ENCODE data around the gene AFF2. TPM values are rescaled to one million over a fixed set of nuclear protein-coding genes. Genes with fewer than 3 reads are reported as not detected.

Gene AFF2
- total and polyA plus RNA-seq, 4 experiments from 2014 or later: 0.03 to 1.0 (median 0.90) TPM; not detected in 1

DNA sequence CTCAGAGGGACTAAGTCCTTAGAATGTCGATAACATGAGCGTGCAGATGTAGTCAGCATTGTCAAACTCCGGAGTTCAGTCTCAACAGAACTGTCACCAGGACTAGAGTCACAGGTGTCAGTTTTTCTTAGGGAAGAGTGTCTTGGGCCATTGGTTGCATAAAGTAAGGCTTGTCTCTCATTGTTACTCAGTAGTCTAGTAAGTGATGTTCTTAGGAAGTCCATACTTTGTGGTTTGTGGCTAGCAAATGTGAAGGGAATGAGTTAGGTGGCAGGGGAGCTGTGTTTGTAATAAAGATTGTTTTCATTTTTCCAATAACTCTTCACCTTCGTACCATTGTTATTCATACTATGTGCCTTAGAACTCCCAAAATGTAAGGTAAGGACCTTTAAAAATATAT is 119.6 kb downstream of the AFF2 start:
- ChIA-PET POLR2A (ENCODE audit: partially characterized antibody) (no interaction called here), CTCF (ENCODE audit: partially characterized antibody) (no interaction called here)
- no peak overlapping the region for H3K4me3 ChIP-seq (ENCODE audit: low read length in 2 of 2)
- no peak for DNase-seq
- no peaks in the 10 kb centered on the region for H3K4me1 ChIP-seq (ENCODE audit: insufficient read depth, low read length)
- no peaks in the 10 kb centered on the region for H3K36me3 Mint-ChIP-seq
- H3K27me3 ChIP-seq (ENCODE audit: insufficient read depth, low read length): no peaks in the 10 kb centered on the region
- no peaks in the 10 kb centered on the region for H3K4me1 Mint-ChIP-seq
- intact Hi-C loops (cut with micrococcal nuclease): no loop called here
- H3K4me3 Mint-ChIP-seq: no peak overlapping the region
- no peak overlapping the region for H3K27ac Mint-ChIP-seq
- H3K9me3 Mint-ChIP-seq: peaks cover 0 to 2% (median 0%) of the 10 kb centered on the region in 8 donors
- H3K27ac ChIP-seq (ENCODE audit: low read depth, low read length): no peak overlapping the region
- H3K36me3 ChIP-seq (ENCODE audit: insufficient read depth, low read length): no peaks in the 10 kb centered on the region
- H3K9me3 ChIP-seq (ENCODE audit: control insufficient read depth in 1 of 2, low read length in 2 of 2): no peaks in the 10 kb centered on the region
- H3K27me3 Mint-ChIP-seq: no peaks in the 10 kb centered on the region

DNA sequence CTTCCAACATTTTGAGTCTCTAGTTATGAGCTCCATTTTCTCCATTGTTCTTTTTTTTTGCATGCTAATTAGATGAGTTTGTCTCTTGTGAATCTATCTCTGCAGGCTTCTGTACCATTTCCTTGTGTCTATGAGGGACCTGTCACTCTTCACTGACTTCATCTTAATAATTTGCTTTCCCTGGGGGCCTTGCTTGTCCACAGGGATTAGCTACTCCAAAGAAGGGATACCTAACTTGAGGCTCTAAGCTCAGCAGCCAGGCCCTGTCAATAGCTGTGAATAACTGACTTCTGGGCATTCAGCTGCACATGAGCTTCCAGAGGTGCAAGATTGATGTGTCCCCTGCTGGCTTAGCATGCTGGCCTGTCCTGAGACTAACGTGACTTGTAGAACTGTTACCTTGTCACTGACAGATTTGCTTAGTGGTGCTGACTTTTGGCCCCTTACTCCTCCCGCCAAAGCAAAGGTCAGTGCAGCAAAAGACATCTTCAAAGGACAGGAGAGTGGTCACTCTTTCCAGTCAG is 124.6 kb downstream of the AFF2 start:
- POLR2A ChIA-PET (ENCODE audit: partially characterized antibody): no interaction called here
- Histone ChIP-seq H3K4me1 (ENCODE audit: insufficient read depth, low read length) (no peaks in the 10 kb centered on the region), H3K27me3 (ENCODE audit: insufficient read depth, low read length) (no peaks in the 10 kb centered on the region), H3K9me3 (ENCODE audit: control insufficient read depth in 1 of 2, low read length in 2 of 2) (no peaks in the 10 kb centered on the region), H3K4me3 (ENCODE audit: low read length in 2 of 2) (no peak overlapping the region), H3K27ac (ENCODE audit: low read depth, low read length) (no peak overlapping the region), H3K36me3 (ENCODE audit: insufficient read depth, low read length) (no peaks in the 10 kb centered on the region)
- no peak for DNase-seq
- H3K4me3 Mint-ChIP-seq: no peak overlapping the region
- no peak overlapping the region for H3K27ac Mint-ChIP-seq
- H3K36me3 Mint-ChIP-seq: no peaks in the 10 kb centered on the region
- H3K27me3 Mint-ChIP-seq: no peaks in the 10 kb centered on the region
- H3K4me1 Mint-ChIP-seq: no peaks in the 10 kb centered on the region
- intact Hi-C loops (cut with micrococcal nuclease): no loop called here
- CTCF ChIA-PET (ENCODE audit: partially characterized antibody): no interaction called here
- H3K9me3 Mint-ChIP-seq: peaks cover 0 to 2% (median 0%) of the 10 kb centered on the region in 8 donors

DNA sequence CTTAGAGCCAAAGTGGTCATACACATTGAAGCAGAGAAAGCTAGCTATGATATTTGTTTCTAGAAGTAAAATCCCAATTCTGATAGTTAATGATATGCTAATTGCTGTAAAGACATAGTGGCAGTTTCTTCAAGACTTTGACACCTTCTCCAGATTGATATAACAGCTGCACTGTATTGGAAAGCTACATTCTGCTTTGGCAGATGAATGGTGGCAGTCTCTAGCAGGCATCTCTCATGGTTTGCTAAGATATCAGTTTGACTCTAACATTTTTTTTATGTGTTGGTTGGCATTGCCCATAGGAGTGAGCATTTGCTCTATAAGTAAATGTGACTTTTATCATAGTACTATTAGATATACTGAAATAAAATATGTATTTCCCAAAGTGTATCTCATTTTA is 128.2 kb downstream of the AFF2 start:
- H3K4me1 ChIP-seq (ENCODE audit: insufficient read depth, low read length): no peaks in the 10 kb centered on the region
- H3K36me3 ChIP-seq (ENCODE audit: insufficient read depth, low read length): no peaks in the 10 kb centered on the region
- CTCF ChIA-PET (ENCODE audit: partially characterized antibody): no interaction called here
- Mint-ChIP-seq H3K9me3 (no peaks in the 10 kb centered on the region), H3K36me3 (no peaks in the 10 kb centered on the region), H3K4me1 (no peaks in the 10 kb centered on the region), H3K4me3 (no peak overlapping the region), H3K27ac (no peak overlapping the region), H3K27me3 (no peaks in the 10 kb centered on the region)
- POLR2A ChIA-PET (ENCODE audit: partially characterized antibody): no interaction called here
- no peaks in the 10 kb centered on the region for H3K9me3 ChIP-seq (ENCODE audit: control insufficient read depth in 1 of 2, low read length in 2 of 2)
- no peak overlapping the region for H3K4me3 ChIP-seq (ENCODE audit: low read length in 2 of 2)
- H3K27me3 ChIP-seq (ENCODE audit: insufficient read depth, low read length): no peaks in the 10 kb centered on the region
- intact Hi-C loops (cut with micrococcal nuclease): no loop called here
- DNase-seq: no peak
- H3K27ac ChIP-seq (ENCODE audit: low read depth, low read length): no peak overlapping the region

DNA sequence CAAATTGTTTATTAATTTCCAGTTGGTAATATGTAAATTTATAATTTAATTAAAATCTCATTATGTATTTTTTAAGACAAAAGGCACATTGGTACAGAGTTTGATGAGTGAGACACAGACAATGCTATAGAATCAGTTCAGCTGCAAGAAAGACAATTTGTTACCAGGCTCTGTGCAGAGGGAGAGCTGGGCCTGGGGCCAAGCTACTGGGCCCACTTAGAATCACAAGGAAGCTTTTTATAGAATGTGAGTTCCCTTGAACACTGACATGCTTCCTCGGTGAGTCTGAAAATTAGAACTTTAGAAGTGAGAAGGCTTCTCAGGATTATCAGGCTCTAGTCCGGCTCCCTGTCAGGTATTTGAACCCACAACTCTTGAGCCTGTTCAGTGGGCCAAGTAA is 129.0 kb downstream of the AFF2 start:
- Mint-ChIP-seq H3K4me3 (no peak overlapping the region), H3K27me3 (no peaks in the 10 kb centered on the region), H3K4me1 (no peaks in the 10 kb centered on the region), H3K27ac (no peak overlapping the region), H3K36me3 (no peaks in the 10 kb centered on the region), H3K9me3 (no peaks in the 10 kb centered on the region)
- H3K9me3 ChIP-seq (ENCODE audit: control insufficient read depth in 1 of 2, low read length in 2 of 2): no peaks in the 10 kb centered on the region
- no peaks in the 10 kb centered on the region for H3K27me3 ChIP-seq (ENCODE audit: insufficient read depth, low read length)
- H3K4me1 ChIP-seq (ENCODE audit: insufficient read depth, low read length): no peaks in the 10 kb centered on the region
- H3K27ac ChIP-seq (ENCODE audit: low read depth, low read length): no peak overlapping the region
- DNase-seq: peak in 1 of 5 donors; percentile 14
- intact Hi-C loops (cut with micrococcal nuclease): no loop called here
- ChIA-PET POLR2A (ENCODE audit: partially characterized antibody) (no interaction called here), CTCF (ENCODE audit: partially characterized antibody) (no interaction called here)
- no peak overlapping the region for H3K4me3 ChIP-seq (ENCODE audit: low read length in 2 of 2)
- no peaks in the 10 kb centered on the region for H3K36me3 ChIP-seq (ENCODE audit: insufficient read depth, low read length)

DNA sequence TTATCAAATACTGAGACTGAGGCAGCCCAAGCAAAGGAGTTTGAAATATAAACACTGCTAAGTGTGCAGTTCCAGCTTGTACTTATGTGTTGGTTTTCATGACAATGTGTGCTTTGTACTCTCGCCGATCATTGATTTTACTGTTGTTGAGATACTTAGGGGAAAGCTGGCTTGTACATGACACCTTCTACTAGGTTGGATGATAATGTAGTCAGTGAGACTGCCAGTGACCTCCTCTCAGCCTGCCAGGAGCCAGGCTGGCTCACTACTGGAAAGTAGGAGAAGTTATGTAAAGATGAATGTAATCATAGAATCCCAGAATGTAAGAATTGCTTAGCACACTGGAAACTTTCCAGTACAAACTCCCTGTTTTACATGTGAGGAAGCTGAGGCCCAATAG is 132.0 kb downstream of the AFF2 start:
- H3K36me3 Mint-ChIP-seq: no peaks in the 10 kb centered on the region
- H3K27me3 Mint-ChIP-seq: no peaks in the 10 kb centered on the region
- ChIA-PET CTCF (ENCODE audit: partially characterized antibody) (no interaction called here), POLR2A (ENCODE audit: partially characterized antibody) (no interaction called here)
- H3K9me3 ChIP-seq (ENCODE audit: control insufficient read depth in 1 of 2, low read length in 2 of 2): no peaks in the 10 kb centered on the region
- no peak overlapping the region for H3K27ac ChIP-seq (ENCODE audit: low read depth, low read length)
- no peaks in the 10 kb centered on the region for H3K27me3 ChIP-seq (ENCODE audit: insufficient read depth, low read length)
- no peak overlapping the region for H3K27ac Mint-ChIP-seq
- no peaks in the 10 kb centered on the region for H3K36me3 ChIP-seq (ENCODE audit: insufficient read depth, low read length)
- no peak for DNase-seq
- H3K9me3 Mint-ChIP-seq: peaks cover 0 to 3% (median 0%) of the 10 kb centered on the region in 8 donors
- H3K4me1 Mint-ChIP-seq: no peaks in the 10 kb centered on the region
- no peak overlapping the region for H3K4me3 ChIP-seq (ENCODE audit: low read length in 2 of 2)
- no peaks in the 10 kb centered on the region for H3K4me1 ChIP-seq (ENCODE audit: insufficient read depth, low read length)
- H3K4me3 Mint-ChIP-seq: no peak overlapping the region
- intact Hi-C loops (cut with micrococcal nuclease): no loop called here

DNA sequence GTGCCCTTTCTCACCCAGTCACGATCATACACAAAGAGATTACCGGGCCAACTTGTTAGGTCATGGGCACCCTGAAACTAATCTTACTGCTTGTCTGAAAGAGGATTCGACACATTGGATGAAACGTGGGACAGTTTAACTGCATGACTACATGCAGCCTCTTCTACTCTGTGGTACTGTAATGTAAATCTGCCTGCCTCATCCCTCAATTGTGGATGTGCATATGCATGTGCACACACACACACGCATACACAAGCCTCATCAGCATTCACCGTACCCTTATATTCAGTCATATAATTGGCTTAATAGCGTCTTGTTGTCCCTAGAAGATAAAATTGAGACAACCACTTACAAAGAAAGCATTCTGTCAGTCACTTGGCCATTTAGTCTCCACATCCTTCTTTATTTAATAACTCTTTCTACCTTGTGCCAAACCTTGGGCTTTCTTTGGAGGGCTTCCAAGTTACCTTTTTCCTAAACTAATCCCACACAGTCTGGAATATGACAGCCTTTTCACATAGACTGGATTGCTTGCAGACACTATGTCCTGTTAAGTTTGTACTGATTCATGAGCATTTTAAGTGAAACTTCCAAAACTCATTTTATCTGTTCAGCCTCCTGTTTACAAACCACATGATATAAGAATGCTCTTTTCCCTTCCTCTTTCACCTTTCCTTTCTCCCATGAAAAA is 132.9 kb downstream of the AFF2 start:
- H3K9me3 ChIP-seq (ENCODE audit: control insufficient read depth in 1 of 2, low read length in 2 of 2): no peaks in the 10 kb centered on the region
- H3K36me3 ChIP-seq (ENCODE audit: insufficient read depth, low read length): no peaks in the 10 kb centered on the region
- no peak overlapping the region for H3K4me3 ChIP-seq (ENCODE audit: low read length in 2 of 2)
- H3K4me1 ChIP-seq (ENCODE audit: insufficient read depth, low read length): no peaks in the 10 kb centered on the region
- no peak overlapping the region for H3K4me3 Mint-ChIP-seq
- no peaks in the 10 kb centered on the region for H3K4me1 Mint-ChIP-seq
- no peaks in the 10 kb centered on the region for H3K27me3 Mint-ChIP-seq
- H3K36me3 Mint-ChIP-seq: no peaks in the 10 kb centered on the region
- intact Hi-C loops (cut with micrococcal nuclease): no loop called here
- DNase-seq: no peak
- POLR2A ChIA-PET (ENCODE audit: partially characterized antibody): no interaction called here
- no peaks in the 10 kb centered on the region for H3K27me3 ChIP-seq (ENCODE audit: insufficient read depth, low read length)
- CTCF ChIA-PET (ENCODE audit: partially characterized antibody): no interaction called here
- H3K9me3 Mint-ChIP-seq: peaks cover 0 to 3% (median 0%) of the 10 kb centered on the region in 8 donors
- no peak overlapping the region for H3K27ac Mint-ChIP-seq
- no peak overlapping the region for H3K27ac ChIP-seq (ENCODE audit: low read depth, low read length)

DNA sequence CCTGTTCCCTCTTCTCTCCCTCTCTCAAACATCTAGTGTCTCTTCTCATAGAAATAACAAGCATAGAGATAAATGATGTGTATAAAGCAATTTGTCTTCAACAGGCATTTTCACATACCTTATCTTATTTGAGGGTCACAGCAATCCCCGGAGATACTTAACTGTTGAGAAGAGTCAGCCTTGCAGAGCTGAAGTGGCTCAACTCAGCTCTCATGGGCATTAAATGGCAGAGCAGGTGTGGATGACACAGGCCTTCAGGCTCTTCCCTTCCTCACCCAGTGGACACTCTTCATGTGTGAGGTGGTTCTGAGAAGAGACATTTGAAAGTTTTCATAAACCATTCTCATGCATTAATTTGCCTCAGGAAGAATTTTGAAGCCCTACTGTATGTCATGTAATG is 134.2 kb downstream of the AFF2 start:
- Mint-ChIP-seq H3K27ac (no peak overlapping the region), H3K4me3 (no peak overlapping the region), H3K36me3 (no peaks in the 10 kb centered on the region), H3K4me1 (no peaks in the 10 kb centered on the region), H3K9me3 (peaks cover 0 to 3% (median 0%) of the 10 kb centered on the region in 8 donors), H3K27me3 (no peaks in the 10 kb centered on the region)
- ChIA-PET POLR2A (ENCODE audit: partially characterized antibody) (no interaction called here), CTCF (ENCODE audit: partially characterized antibody) (no interaction called here)
- H3K36me3 ChIP-seq (ENCODE audit: insufficient read depth, low read length): no peaks in the 10 kb centered on the region
- no peaks in the 10 kb centered on the region for H3K27me3 ChIP-seq (ENCODE audit: insufficient read depth, low read length)
- H3K4me3 ChIP-seq (ENCODE audit: low read length in 2 of 2): no peak overlapping the region
- H3K9me3 ChIP-seq (ENCODE audit: control insufficient read depth in 1 of 2, low read length in 2 of 2): no peaks in the 10 kb centered on the region
- DNase-seq: no peak
- no peaks in the 10 kb centered on the region for H3K4me1 ChIP-seq (ENCODE audit: insufficient read depth, low read length)
- no peak overlapping the region for H3K27ac ChIP-seq (ENCODE audit: low read depth, low read length)
- intact Hi-C loops (cut with micrococcal nuclease): no loop called here

DNA sequence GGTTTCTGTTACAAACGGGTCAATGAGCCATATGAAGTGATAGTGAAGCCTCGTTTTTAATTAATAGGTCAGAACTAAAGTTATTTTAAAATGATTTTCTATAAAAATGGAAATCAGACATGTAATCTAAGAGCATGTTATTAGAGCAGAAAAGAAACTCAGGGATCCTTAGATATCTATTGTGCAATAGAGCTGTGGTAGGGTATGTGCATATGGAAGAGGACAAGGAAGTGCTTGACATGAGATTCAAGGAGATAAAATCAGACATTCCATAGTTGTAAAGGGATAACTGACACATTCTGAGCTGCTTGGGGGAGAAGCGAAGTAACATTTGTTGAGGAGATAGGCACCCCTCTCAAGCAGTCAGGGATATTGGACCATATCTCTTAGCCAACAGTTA is 143.0 kb downstream of the AFF2 start:
- Mint-ChIP-seq H3K36me3 (no peaks in the 10 kb centered on the region), H3K4me3 (no peak overlapping the region), H3K27me3 (no peaks in the 10 kb centered on the region), H3K4me1 (no peaks in the 10 kb centered on the region), H3K9me3 (no peaks in the 10 kb centered on the region), H3K27ac (no peak overlapping the region)
- no peak for DNase-seq
- H3K4me3 ChIP-seq (ENCODE audit: low read length in 2 of 2): no peak overlapping the region
- no peak overlapping the region for H3K27ac ChIP-seq (ENCODE audit: low read depth, low read length)
- H3K4me1 ChIP-seq (ENCODE audit: insufficient read depth, low read length): no peaks in the 10 kb centered on the region
- no peaks in the 10 kb centered on the region for H3K36me3 ChIP-seq (ENCODE audit: insufficient read depth, low read length)
- POLR2A ChIA-PET (ENCODE audit: partially characterized antibody): no interaction called here
- intact Hi-C loops (cut with micrococcal nuclease): no loop called here
- CTCF ChIA-PET (ENCODE audit: partially characterized antibody): no interaction called here
- no peaks in the 10 kb centered on the region for H3K9me3 ChIP-seq (ENCODE audit: control insufficient read depth in 1 of 2, low read length in 2 of 2)
- no peaks in the 10 kb centered on the region for H3K27me3 ChIP-seq (ENCODE audit: insufficient read depth, low read length)

Measured in CD4-positive, alpha-beta memory T cell (primary cell).